ENCODE data around the gene ARHGAP24. TPM values are rescaled to one million over a fixed set of nuclear protein-coding genes. Genes with fewer than 3 reads are reported as not detected.

Gene ARHGAP24
- total and polyA plus RNA-seq, 2 of the 13 experiments (the other 11 are each of a cell fraction or from before 2014, with no cell fraction given): 0.07 to 0.55 TPM

DNA sequence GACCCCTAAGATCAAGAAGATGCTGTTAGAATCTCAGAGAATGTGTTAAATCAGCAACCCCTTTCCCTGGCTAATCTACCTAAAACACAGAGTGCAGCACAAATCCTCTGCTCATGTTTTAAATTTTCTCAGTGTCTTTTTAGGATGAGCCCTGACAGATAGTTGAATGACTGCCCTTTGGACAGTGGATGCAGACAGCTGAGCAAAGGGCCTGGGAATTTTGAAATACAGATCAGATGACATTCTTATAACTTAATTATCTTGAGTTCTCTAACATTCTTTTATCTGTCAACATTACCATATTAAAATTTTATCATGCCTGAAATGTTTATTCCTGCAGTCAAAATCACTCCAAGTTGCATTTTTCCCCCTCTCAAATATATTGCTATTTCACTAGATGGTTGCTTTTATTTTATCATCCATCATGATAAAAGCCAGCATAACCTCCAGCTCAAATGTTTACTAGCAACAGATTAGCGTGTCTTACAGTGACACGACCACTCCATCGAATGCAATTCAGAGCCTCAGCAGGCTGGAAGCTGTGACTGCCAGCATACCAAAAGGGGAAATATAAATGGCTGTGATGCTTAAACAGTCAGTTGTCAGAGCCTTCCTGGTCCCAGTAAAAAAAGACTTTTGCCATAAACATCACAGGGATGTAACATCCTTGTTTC, 22.8 kb upstream of the ARHGAP24 start:
- Histone ChIP-seq H3K27me3 (ENCODE audit: control insufficient read depth in 1 of 2, insufficient read depth in 2 of 2, low read length in 2 of 2) (no peaks in the 10 kb centered on the region), H3K9me3 (ENCODE audit: low read length) (no peaks in the 10 kb centered on the region), H3K27ac (ENCODE audit: extremely low read length, insufficient read depth, low read length) (no peak overlapping the region), H2AFZ (ENCODE audit: low read length) (no peak overlapping the region), H3K4me2 (ENCODE audit: low read depth, low read length) (no peak overlapping the region), H3K79me2 (ENCODE audit: insufficient read depth, low read length) (no peaks in the 10 kb centered on the region), H3K4me1 (ENCODE audit: insufficient read depth, low read length) (no peaks in the 10 kb centered on the region), H3K36me3 (replicated peaks in 1 of 2; ENCODE audit: control insufficient read depth in 1 of 2, insufficient read depth in 2 of 2, low read length in 2 of 2) (no peaks in the 10 kb centered on the region), H3K4me3 (replicated peaks in 1 of 3; ENCODE audit: insufficient read depth in 1 of 3, low read depth in 2 of 3, low read length in 3 of 3) (no peak overlapping the region), H3K9ac (ENCODE audit: insufficient read depth, low read depth, low read length) (no peak overlapping the region), H4K20me1 (ENCODE audit: insufficient read depth, low read length) (no peaks in the 10 kb centered on the region)
- TF ChIP-seq ZNF296 (CRISPR knock-in tag; conservative IDR thresholded peaks at IDR 0.05): no peak
- no peak for TF ChIP-seq MAF1 (CRISPR knock-in tag; IDR thresholded peaks at IDR 0.05; ENCODE audit: borderline replicate concordance)
- 2% methylated on average over 3 of the region's 3 CpGs for WGBS (ENCODE audit: low lambda C conversion rate)
- DNase-seq (ENCODE audit: low spot score): no peak
- intact Hi-C loops (cut with micrococcal nuclease; ENCODE audit: unreplicated experiment) (no loop called here), in situ Hi-C loops (cut with HindIII; ENCODE audit: extremely low pct_ligation_motif_present, low pct_unique_long_range_greater_than_20kb) (no loop called here)
- CTCF ChIA-PET (ENCODE audit: low intra/inter-chr PET ratio, low total read pairs): no interaction called here
- no TSS peak for BruUV-seq (replicated peaks)
- no peak for ATAC-seq
- no peak for FAIRE-seq
- POLR2A ChIA-PET: no interaction called here

DNA sequence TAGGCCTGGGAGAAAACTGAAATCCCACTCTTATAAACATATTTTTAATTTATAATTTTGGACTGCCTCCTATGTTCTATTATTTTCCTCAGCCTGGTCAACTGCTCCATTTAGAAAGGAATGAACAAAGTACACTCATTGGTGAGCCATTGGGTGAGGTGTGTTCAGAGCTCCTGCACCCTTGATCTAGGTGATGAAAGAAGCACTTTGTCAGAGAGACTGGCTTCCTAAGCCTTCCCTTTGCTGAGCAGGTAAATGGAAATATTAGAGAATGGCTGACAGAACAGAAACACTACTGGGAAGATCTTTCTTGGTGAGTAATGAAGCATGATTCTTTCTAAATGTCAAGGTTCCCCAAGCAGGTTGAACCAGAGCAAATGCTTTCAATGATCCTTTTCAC, 19.0 kb upstream of the ARHGAP24 start:
- ATAC-seq: no peak
- H2AFZ ChIP-seq (ENCODE audit: low read length): no peak overlapping the region
- H3K27me3 ChIP-seq (ENCODE audit: control insufficient read depth in 1 of 2, insufficient read depth in 2 of 2, low read length in 2 of 2): no peaks in the 10 kb centered on the region
- CTCF ChIA-PET (ENCODE audit: low intra/inter-chr PET ratio, low total read pairs): no interaction called here
- POLR2A ChIA-PET: no interaction called here
- H3K4me3 ChIP-seq (replicated peaks in 1 of 3; ENCODE audit: insufficient read depth in 1 of 3, low read depth in 2 of 3, low read length in 3 of 3): no peak overlapping the region
- H4K20me1 ChIP-seq (ENCODE audit: insufficient read depth, low read length): no peaks in the 10 kb centered on the region
- FAIRE-seq: no peak
- TF ChIP-seq ZNF367 (CRISPR knock-in tag; IDR thresholded peaks at IDR 0.05; ENCODE audit: borderline replicate concordance): no peak
- TF ChIP-seq, protein P1, sequence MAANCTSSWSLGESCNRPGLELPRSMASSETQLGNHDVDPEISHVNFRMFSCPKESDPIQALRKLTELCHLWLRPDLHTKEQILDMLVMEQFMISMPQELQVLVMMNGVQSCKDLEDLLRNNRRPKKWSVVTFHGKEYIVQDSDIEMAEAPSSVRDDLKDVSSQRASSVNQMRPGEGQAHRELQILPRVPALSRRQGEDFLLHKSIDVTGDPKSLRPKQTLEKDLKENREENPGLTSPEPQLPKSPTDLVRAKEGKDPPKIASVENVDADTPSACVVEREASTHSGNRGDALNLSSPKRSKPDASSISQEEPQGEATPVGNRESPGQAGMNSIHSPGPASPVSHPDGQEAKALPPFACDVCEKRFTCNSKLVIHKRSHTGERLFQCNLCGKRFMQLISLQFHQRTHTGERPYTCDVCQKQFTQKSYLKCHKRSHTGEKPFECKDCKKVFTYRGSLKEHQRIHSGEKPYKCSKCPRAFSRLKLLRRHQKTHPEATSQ (CRISPR knock-in tag; IDR thresholded peaks at IDR 0.05; ENCODE audit: borderline replicate concordance): no peak
- TF ChIP-seq ZMYM4 (CRISPR knock-in tag; IDR thresholded peaks at IDR 0.05): no peak
- no peak for TF ChIP-seq NFYB (CRISPR knock-in tag; IDR thresholded peaks at IDR 0.05)
- no peak for TF ChIP-seq ARNT2 (CRISPR knock-in tag; IDR thresholded peaks at IDR 0.05; ENCODE audit: low read depth)
- TF ChIP-seq ZBTB21 (CRISPR knock-in tag; IDR thresholded peaks at IDR 0.05): no peak
- no peak for TF ChIP-seq ZNF34 (CRISPR knock-in tag; IDR thresholded peaks at IDR 0.05; ENCODE audit: borderline replicate concordance)
- TF ChIP-seq, protein P2, sequence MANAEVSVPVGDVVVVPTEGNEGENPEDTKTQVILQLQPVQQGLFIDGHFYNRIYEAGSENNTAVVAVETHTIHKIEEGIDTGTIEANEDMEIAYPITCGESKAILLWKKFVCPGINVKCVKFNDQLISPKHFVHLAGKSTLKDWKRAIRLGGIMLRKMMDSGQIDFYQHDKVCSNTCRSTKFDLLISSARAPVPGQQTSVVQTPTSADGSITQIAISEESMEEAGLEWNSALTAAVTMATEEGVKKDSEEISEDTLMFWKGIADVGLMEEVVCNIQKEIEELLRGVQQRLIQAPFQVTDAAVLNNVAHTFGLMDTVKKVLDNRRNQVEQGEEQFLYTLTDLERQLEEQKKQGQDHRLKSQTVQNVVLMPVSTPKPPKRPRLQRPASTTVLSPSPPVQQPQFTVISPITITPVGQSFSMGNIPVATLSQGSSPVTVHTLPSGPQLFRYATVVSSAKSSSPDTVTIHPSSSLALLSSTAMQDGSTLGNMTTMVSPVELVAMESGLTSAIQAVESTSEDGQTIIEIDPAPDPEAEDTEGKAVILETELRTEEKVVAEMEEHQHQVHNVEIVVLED (CRISPR knock-in tag; IDR thresholded peaks at IDR 0.05; ENCODE audit: borderline replicate concordance): no peak
- TF ChIP-seq NR2F1 (CRISPR knock-in tag; IDR thresholded peaks at IDR 0.05): no peak
- no peaks in the 10 kb centered on the region for H3K9me3 ChIP-seq (ENCODE audit: low read length)
- BruUV-seq (replicated peaks): no TSS peak
- no peaks in the 10 kb centered on the region for H3K4me1 ChIP-seq (ENCODE audit: insufficient read depth, low read length)
- H3K79me2 ChIP-seq (ENCODE audit: insufficient read depth, low read length): no peaks in the 10 kb centered on the region
- DNase-seq (ENCODE audit: low spot score): no peak
- in situ Hi-C loops (cut with HindIII; ENCODE audit: extremely low pct_ligation_motif_present, low pct_unique_long_range_greater_than_20kb): no loop called here
- no peak overlapping the region for H3K9ac ChIP-seq (ENCODE audit: insufficient read depth, low read depth, low read length)
- H3K4me2 ChIP-seq (ENCODE audit: low read depth, low read length): no peak overlapping the region
- H3K36me3 ChIP-seq (replicated peaks in 1 of 2; ENCODE audit: control insufficient read depth in 1 of 2, insufficient read depth in 2 of 2, low read length in 2 of 2): no peaks in the 10 kb centered on the region
- intact Hi-C loops (cut with micrococcal nuclease; ENCODE audit: unreplicated experiment): no loop called here
- no peak overlapping the region for H3K27ac ChIP-seq (ENCODE audit: extremely low read length, insufficient read depth, low read length)

Measured in HepG2 (cell line).